ENCODE data around the gene MRPL53. TPM values are rescaled to one million over a fixed set of nuclear protein-coding genes. Genes with fewer than 3 reads are reported as not detected.

Gene MRPL53
- total and polyA plus RNA-seq, 2 of the 13 experiments (the other 11 are each of a cell fraction or from before 2014, with no cell fraction given), result 34.3 to 51.9 TPM

GRCh38 chr2:74429487-74430451 lies 42.7 kb downstream of the MRPL53 start (continued):
- TF ChIP-seq ZNF703 (CRISPR knock-in tag; IDR thresholded peaks at IDR 0.05; ENCODE audit: borderline replicate concordance) (no peak), ZNF224 (CRISPR knock-in tag; IDR thresholded peaks at IDR 0.05) (no peak), ZBTB2 (CRISPR knock-in tag; IDR thresholded peaks at IDR 0.05; ENCODE audit: low read depth) (no peak), SIX1 (CRISPR knock-in tag; IDR thresholded peaks at IDR 0.05; ENCODE audit: borderline replicate concordance) (peak; percentile 44; the same call in 1 of the 2 replicates), EED (CRISPR knock-in tag; IDR thresholded peaks at IDR 0.05) (no peak), ZNF672 (CRISPR knock-in tag; IDR thresholded peaks at IDR 0.05) (no peak), U2AF2 (IDR thresholded peaks at IDR 0.05; ENCODE audit: low read depth, low read length) (no peak), ATRX (CRISPR knock-in tag; IDR thresholded peaks at IDR 0.05; ENCODE audit: borderline replicate concordance) (no peak), ZNF576 (CRISPR knock-in tag; IDR thresholded peaks at IDR 0.05) (no peak), CREBL2 (CRISPR knock-in tag; IDR thresholded peaks at IDR 0.05; ENCODE audit: borderline replicate concordance) (no peak), KLF13 (CRISPR knock-in tag; IDR thresholded peaks at IDR 0.05) (no peak), ZBTB44 (CRISPR knock-in tag; IDR thresholded peaks at IDR 0.05) (no peak), THAP11 (CRISPR knock-in tag; IDR thresholded peaks at IDR 0.05) (peak; percentile 38), ZNF343 (CRISPR knock-in tag; IDR thresholded peaks at IDR 0.05) (peak; percentile 96), NFKBIZ (CRISPR knock-in tag; IDR thresholded peaks at IDR 0.05) (0 out of 2 replicates have a peak, but pooled peaks have one; percentile 41), LRRFIP1 (CRISPR knock-in tag; conservative IDR thresholded peaks at IDR 0.05) (no peak), HOXA3 (CRISPR knock-in tag; IDR thresholded peaks at IDR 0.05) (peak; percentile 44; the same call in 1 of the 2 replicates), ARID3A (IDR thresholded peaks at IDR 0.05; ENCODE audit: low read depth, low read length) (no peak), SIN3A (IDR thresholded peaks at IDR 0.05; ENCODE audit: borderline replicate concordance, low read depth, low read length) (peak; percentile 69; the same call in 1 of the 2 replicates)

Data from HepG2 (cell line).